ENCODE measurements around the gene TRAPPC4.
"Not testable (repeated sequence)": the region's sequence is repeated elsewhere in the genome, so short reads cannot be mapped to it uniquely, and the experiment has no call there.

Gene TRAPPC4

DNA sequence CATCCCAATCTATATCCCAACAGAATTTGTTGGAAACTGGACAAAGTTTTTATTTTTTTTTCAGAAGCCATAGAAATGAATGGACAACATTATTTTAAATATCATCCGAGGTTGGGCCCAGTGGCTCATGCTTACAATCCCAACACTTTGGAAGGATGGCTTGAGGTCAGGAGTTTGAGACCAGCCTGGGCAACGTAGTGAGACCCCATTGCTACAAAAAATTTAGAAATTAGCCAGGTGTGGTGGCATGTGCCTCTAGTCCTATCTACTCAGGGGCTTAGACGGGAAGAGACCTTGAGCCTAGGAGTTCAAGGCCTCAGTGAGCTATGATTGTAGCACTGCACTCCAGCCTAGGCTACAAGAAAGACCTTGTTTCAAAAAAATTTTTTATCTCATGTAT lies 16.2 kb downstream of the TRAPPC4 start:
- DNase-seq: no peak

DNA sequence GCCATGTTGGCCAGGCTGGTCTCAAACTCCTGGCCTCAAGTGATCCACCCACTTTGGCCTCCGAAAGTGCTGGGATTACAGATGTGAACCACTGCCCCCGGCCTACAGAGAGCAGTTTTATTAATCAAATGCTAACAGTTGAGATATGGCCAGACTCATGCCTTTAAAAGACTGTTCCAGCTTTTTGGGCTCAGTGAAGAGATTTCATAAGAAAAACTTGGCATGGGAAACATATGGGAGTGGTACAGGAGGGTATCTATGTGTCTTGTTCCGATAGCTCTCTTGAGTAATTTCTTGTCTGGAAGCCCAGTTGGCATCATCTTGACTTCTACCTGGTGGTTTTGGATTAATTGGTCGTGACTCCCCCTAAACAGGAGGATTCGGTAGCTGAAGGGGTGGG lies 20.3 kb downstream of the TRAPPC4 start:
- DNase-seq: no peak

DNA sequence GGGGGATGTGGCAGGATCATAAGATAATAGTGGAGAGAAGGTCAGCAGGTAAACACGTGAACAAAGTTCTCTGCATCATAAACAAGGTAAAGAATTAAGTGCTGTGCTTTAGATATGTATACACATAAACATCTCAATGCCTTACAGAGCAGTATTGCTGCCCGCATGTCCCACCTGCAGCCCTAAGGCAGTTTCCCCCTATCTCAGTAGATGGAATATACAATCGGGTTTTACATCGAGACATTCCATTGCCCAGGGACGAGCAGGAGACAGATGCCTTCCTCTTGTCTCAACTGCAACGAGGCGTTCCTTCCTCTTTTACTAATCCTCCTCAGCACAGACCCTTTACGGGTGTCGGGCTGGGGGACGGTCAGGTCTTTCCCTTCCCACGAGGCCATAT lies 20.9 kb downstream of the TRAPPC4 start:
- DNase-seq: not testable (repeated sequence)

- no peak for DNase-seq
These were observed 23.4 kb downstream of the TRAPPC4 start for GRCh38 chr11:119041821-119042514.

DNA sequence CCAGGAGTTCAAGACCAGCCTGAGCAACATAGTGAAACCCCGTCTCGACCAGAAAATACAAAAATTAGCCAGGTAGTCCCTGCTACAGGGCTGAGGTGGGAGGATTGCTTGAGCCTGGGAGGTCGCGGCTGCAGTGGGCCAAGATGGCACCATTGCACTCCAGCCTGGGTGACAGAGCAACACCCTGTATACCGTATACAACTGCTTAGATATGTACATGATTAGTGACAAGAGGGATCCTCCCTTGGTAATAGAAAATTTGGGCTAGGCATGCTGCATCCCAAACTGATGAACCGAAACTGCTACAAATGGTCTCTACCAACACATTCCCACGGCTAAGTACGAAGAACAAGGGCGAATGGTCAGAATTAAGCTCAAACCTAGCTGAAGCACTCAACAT lies 24.4 kb downstream of the TRAPPC4 start:
- no peak for DNase-seq

GRCh38 chr11:119044708-119045107 lies 26.1 kb downstream of the TRAPPC4 start:
- DNase-seq: no peak

GRCh38 chr11:119046489-119046888 lies 27.9 kb downstream of the TRAPPC4 start:
- no peak for DNase-seq

DNA sequence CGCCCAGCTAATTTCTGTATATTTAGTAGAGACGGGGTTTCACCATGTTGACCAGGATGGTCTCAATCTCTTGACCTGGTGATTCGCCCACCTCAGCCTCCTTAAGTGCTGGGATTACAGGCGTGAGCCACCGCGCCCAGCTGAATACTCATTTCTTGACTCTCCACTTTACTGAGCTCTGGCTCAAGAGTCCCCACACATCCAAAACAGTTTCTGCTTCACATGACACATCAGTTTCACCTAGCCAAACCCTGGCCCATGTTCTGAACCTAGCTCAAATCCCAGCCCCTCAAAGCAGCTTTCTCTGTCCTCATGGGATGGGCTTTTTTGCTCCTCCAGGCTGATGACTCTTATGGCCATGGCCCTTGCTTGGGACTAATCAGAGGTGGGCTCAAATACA lies 28.6 kb downstream of the TRAPPC4 start:
- DNase-seq: no peak

DNA sequence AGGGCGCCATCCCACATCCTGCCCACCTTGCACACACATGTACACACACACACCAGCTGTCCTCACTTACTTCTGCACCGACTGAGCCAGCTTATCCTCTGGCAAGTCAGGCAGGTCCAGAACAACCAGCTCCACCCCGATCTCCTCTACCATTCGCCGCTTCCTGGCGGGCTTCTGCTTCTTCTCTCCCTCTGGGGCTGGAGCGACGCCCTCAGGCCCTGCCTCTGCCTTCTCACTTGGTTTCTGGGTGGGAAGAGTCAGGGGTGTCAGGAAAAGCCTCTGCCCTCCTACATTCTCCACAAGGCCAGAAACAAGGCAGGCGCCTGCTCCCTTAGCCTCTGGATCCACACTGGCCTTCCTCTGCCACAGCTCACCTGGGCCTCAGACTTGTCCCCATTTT lies 30.1 kb downstream of the TRAPPC4 start:
- no peak for DNase-seq

DNA sequence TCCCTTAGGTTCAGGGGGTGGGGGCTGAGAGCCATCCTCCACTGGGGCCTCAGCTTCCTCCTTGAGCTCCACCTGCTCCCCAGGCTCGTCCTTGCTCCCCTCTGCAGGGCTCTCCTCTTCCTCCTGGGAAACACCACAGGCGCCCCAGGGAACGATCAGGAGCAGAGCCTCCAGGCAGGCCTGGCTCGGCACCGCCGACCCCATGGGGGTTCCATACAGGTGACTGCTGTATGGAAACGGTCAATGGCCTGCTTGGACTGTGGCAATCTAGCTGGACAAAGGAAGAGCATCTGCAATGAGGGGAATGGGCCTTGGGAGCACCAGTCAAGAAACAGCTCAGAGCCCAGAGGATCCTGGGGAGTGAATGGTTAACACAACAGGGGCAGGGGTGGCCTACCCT lies 30.5 kb downstream of the TRAPPC4 start:
- no peak for DNase-seq

DNA sequence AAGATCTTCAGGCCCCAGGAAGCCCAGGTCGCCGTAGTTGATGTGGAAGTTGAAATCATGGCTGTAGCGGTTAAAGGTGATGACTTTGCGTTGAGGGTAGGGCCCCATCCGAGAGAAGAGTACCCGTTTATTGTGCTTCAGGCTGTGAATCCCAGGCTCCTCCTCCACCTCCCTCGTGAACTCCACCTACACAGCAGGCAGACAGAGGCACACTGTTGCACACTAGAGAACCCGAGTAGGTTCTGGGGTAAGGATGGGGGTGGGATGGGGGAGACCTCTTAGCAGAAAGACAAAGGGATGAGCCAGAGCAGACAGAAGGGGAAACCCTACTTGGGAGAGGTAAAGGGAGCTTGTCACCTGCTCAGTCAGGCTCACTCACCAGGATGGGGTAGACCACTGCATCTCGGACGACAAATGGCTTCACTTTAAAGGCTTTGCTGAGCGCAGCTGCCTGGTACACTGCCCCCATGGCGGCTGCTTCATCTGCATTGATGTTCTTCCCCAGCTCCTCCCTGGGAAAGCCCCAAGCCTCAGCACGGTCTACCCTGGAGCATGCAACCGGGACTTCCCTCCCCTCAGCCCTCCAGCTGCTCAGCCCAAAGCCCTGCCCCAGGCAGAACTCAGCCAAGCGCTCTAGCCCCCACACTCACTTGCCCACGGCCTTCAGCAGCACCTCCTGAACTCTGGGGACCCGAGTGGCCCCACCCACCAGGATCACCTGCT lies 33.0 kb downstream of the TRAPPC4 start:
- DNase-seq: no peak

DNA sequence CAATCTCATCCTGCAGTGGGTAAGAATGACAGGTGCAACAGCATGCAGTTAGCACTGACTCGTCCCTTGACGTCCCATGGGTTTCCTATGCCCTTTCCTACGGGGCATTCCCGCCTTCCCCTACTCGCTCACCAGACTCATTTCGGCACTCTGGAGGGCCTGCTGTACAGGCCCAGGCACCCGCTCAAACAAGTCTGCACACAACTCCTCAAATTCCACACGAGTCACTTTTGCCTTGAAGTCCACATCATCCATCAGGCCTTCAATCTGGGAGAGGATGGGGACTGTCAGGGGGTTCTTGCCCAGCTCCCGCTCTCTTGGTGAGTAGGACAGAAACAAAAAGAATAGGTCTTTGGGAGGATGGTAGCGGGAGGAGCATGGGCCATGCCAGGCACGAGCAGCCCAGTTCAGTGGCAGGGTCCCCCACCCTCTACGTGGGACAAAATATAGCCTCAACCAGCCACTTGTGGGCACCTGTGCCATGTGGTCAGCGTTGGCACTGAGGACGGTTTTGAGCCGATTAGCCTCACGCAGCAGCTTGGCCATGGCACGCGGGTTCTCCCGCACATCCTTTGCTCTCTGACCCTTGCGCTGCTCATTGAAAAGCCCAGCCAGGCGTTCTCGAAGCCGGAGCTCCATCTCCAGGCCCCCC lies 33.7 kb downstream of the TRAPPC4 start:
- no peak for DNase-seq

GRCh38 chr11:119054418-119054817 lies 35.9 kb downstream of the TRAPPC4 start:
- no peak for DNase-seq

DNA sequence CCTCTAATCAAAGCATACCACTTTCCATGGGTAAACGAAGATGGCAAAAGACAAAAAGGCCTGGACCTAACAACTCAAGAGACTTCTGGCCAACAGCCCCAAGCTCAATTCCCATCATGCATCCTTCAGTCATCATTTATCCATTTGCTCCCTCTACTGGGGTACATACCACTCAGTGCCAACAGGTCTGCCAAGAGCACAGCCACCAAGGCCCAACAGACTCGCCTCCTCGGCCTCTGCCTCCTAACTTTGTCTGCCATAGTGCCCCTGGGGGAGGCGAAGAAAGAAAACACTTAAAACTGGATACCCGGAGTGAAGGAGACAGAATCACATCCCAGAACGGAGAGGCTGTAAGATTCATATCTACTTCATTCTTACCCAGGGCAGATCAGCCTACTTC lies 37.3 kb downstream of the TRAPPC4 start:
- DNase-seq: no peak

- no peak for DNase-seq
These were observed 37.9 kb downstream of the TRAPPC4 start for GRCh38 chr11:119056421-119056999.

DNA sequence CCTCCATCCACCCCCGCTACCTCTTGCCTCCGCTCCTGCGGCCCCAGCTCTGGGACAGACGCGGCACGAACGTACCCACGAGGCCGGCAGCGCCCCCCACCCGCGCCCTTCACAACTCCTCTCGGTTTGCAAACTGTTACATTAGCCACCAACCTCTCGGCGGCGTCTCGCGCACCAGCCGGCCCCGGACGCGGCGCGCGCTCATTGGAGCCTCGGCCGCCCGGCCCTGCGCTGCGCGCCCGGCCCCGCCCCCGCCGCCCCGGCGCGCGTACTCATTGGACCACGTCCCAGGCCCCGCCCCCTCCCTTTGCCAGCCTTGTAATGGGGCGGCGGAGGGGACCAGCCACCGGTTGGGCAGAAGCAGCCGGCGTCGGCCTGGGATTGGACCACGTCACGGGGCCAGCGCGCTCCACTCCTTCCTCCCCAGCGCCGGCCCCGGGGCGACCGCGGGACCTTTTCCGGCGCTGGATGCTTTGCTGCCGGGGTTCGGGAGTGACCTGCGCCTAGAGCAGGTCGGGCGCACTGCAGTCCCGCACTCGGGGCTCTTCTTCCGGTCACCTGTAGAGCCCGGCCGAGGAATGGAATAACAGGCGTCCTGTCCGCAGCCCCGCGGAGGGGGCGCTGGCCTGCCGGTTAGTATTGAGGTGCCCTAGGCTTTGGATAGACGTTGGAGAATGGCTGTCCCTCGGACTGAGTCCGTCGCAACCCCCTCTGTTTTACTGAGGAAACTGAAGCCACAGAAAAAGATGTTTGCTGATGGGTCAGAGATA lies 38.6 kb downstream of the TRAPPC4 start, which contains the start of gene HYOU1:
HYOU1 (minus strand) TSS at position 206 of the 770 bp plus-strand sequence. CDS start 1,045 bp downstream, outside the sequence.
- DNase-seq: peak; percentile 63 to 85

DNA sequence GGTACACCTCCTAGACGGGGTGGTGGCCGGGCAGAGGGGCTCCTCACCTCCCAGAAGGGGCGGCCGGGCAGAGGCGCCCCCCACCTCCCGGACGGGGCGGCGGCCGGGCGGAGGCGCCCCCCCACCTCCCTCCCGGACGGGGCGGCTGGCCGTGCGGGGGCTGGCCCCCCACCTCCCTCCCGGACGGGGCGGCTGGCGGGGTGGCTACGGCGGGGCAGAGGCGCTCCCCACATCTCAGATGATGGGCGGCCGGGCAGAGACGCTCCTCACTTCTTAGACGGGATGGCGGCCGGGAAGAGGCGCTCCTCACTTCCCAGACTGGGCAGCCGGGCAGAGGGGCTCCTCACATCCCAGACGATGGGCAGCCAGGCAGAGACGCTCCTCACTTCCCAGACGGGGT lies 40.6 kb downstream of the TRAPPC4 start:
- DNase-seq: not testable (repeated sequence)

DNA sequence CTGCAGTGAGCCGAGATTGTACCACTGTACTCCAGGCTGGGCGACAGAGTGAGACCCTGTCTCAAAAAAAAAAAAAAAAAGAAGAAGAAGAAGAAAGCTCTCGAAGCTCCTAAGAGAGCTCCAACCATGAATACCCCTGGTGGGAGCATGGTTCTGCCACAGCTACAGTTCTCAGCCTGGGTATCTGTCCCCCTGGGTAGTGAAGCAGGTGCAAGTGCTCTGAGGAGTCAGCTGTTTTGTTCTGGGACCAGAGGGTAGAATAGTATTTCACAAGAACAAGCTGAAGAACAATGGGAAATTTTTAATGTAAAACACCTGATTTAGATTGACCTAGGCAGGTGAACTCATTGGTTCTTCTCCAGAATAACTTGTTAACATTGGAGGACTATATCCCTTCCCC lies 42.7 kb downstream of the TRAPPC4 start:
- DNase-seq: no peak

DNA sequence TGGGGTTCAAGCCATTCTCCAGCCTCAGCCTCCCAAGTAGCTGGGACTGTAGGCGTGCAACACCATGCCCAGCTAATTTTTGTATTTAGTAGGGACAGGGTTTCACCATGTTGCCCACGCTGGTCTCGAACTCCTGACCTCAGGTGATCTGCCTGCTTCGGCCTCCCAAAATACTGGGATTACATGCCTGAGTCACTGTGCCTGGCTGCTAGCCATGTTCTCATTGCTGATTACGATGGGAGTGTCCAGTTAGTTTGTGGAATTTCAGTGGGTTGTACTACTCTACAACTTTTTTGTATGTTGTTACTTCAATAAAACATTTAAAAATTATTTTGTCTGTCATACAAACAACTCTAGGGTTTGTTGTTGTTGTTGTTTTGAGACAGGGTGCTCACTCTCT lies 44.2 kb downstream of the TRAPPC4 start:
- DNase-seq: no peak

GRCh38 chr11:119065369-119065768 lies 46.8 kb downstream of the TRAPPC4 start:
- DNase-seq: no peak

DNA sequence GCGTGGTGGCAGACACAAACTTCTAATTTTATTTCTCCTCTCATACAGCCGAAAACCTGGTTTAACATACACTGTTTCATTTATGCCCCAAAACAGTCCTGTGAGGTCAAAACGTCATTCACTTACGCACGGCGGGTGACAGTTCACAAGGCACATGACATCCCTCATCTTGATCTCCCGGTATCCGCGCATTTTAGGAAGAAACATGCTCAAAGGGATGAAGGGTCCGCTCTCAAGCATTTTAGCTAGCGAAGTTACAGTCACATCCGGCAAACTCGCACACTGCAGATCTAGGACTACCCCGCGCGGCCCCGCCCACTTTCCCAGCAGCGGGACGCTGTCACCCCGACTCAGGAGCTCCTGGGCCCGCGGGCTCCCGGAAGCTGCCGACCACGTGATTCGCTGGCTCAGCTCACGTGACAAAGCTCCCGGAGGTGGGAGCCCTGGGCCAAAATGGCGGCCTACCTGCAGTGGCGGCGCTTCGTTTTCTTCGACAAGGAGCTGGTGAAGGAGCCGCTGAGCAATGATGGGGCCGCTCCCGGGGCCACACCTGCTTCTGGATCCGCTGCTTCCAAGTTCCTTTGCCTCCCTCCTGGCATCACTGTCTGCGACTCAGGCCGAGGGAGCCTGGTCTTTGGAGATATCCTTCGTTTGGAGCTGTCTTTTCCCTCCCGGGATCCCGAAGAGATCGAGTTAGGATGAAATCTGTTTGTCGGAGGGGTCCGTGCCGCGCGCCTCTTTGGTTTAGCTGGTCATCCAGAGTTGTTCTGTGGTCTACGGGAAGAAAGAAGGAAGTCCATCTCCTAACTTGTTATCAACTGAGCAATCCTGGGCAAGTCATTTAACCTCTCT lies 49.0 kb downstream of the TRAPPC4 start, which contains the start of gene VPS11:
VPS11 (plus strand) TSS at position 448 of the 852 bp plus-strand sequence; CDS start at position 454, 6 bp downstream.
- DNase-seq: peak; percentile 68 to 78
